Glomerular visceral epithelial cell (primary cell): ENCODE results near the gene P2RY8.
"Not testable (repeated sequence)": the region's sequence is repeated elsewhere in the genome, so short reads cannot be mapped to it uniquely, and the experiment has no call there.

Experiments
- DNase-seq: peaks from one replicate; pipeline ENCODE4 v3.0.0-alpha.2; 2016; ENCODE audit errors: extremely low spot score

Gene P2RY8

DNA sequence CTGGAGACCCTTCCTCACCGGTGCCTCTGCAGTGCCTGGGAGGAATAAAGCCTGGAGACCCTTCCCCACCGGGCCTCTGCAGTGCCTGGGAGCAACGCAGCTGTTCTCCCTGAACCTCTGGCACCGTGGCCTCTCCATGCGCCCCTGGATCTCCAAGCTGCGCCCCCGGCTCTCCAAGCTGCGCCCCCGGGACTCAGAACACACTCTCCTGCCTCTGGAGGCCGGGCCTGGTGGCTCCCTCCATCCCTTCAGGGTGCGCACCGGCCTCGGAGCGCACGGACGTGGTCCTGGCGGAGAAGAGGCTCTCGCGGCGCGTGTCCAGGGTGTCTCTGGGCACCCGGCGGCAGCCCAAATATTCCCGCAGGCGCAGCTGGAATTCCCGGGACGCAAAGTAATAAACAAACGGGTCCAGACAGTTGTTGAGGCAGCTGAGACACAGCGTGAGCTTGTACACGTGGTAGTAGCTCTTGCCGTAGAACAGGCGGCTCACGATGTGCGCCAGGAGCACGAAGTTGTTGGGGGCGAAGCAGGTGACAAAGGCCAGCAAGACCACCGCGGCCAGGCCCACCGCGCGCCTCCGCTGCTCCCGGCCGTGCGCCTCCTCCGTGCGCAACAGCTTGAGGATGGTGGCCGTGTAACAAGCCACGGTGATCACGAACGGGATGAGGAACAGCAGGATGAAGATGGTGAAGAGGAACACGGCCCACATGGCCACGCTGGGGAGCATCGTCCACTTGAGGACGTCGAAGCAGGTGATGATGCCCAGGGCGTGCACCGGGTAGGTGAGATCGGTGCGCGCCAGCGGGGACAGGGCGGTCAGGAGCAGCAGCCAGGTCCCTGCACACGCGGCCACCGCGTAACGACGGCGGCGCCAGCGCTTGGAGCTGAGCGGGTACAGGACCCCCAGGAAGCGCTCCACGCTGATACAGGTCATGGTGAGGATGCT lies 71.4 kb downstream of the P2RY8 start:
- no peak for DNase-seq

DNA sequence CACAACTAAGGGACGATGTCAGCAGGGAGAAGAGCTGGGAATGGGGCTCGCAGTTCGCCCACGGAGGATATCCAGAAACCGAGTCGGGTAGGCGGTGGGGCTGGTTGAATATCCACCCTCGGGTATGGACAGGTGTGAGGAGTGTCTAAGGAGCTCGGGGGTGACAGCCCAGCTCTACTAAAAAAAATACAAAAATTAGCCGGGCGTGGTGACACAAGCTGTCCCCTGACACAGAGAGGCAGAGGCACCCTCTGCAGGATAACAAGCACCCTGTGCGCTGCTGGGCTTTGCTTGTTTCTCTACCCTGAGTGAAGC lies 72.1 kb downstream of the P2RY8 start:
- DNase-seq: no peak

DNA sequence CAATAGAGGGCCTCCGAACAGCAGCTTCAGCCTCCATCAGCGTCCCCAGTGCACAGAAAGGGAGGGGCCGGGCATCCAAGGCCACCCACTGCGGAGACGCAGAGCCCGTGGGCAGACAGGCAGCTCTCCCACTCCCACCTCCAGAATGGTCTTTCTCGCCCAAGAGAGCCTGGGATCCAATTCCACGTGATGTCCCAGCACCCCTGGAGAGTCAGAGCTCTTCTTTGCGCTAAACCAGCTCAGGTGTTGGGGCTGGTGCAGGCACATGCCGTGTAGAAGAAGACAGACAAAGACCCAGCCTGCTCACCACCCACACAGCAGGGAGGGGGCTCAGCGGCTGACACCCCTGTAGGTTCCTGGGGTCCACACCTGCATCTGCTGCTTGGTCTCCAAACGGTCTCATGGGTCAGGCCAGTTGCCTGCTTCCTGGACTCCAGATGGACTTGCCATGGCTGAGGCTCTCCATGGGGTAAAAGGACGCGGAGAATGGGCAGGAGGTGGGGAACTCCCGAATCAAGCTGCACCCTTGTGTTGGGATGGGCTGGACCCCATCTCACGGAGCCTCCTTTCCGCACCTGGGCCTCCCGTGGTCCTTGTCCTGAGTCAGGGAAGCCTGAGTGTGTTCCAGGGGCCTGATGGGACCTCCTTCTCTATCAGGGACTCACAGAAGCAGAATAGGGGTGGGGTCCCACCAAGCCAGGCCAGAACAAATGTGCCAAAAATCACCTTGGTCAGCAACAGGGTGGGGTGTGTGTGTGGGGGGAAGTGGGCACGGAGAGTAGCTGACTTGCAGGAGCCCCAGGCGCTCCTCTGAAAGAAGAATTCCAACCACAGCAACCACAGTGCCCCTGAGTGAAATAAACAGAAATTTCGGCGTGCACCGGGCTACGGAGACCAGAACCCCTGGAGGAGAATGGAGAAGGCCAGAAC lies 72.7 kb downstream of the P2RY8 start:
- DNase-seq: no peak

DNA sequence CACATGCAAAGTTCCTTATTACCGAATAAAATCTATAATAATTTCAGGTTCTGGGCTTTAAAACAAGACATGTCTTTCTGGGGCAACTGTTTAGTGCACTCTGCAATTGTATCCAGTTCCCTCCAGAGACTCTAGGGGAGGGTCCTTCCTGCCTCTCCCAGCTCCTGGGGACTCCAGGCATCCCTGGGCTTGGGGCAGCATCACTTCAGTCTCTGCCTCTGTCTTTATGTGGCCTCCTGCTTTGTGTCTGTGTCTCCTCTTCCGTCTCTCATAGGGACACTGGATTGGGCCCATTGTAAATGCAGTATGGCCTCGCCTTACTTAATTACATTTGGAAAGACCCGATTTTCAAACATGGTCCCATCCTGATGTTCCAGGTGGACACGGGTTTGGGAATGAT lies 73.4 kb downstream of the P2RY8 start:
- no peak for DNase-seq

DNA sequence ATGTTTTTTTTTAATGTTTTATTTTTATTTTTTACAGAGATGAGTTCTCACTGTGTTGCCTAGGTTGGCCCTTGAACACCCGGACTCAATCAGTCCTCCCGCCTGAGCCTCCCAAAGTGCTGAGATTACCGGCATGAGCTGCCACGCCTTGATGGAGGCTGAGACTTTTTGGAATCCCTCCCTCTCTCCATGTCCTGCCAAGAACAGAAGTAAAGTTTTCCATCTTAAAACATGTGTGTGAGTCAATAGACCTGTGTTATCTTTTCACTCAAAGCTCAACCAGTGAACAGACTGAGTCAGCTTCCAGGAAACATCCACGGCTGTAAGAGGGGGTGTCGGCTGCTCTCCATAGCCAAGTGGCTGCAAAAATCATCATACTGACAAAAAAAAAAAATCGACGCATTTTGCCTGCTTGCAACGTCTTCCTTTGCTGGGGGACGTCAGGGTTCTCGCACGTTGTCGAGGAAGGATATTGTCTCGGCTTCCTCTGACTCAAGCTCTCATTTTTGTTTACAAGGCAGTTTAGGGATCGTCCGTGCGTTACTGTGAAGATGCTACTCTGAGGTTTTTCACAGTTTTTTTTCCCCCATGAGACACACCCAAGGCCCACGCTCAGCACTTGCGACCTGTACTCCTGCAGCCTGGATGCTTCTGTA lies 74.3 kb downstream of the P2RY8 start:
- DNase-seq: no peak

DNA sequence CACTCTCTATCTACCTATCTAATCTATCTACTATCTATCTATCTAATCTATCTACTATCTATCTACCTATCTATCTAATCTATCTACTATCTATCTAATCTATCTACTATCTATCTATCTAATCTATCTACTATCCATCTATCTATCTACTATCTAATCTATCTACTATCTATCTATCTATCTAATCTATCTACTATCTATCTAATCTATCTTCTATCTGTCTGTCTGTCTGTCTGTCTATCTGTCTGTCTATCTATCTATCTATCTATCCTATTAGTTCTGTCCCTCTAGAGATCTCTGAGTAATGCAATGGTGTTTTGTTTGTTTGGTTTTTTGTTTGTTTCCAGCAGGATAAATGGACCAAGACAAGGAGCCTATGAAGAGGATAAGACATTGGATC lies 74.9 kb downstream of the P2RY8 start:
- DNase-seq: no peak

DNA sequence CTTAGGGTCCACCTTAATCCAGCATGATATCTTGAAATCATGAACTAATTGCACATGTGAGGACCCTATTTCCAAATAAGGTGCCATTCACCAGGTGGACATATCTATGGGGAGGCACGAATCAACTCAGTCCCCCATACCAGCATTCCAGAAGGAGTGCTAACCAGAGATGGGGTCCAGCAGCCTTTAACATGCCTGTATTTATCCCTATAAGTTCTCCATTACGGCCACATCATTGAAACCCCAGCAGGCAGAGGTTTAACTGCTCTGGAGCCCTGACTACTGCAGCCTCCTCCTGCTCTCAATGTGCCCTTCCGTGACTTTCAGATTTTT lies 81.1 kb downstream of the P2RY8 start:
- DNase-seq: no peak

DNA sequence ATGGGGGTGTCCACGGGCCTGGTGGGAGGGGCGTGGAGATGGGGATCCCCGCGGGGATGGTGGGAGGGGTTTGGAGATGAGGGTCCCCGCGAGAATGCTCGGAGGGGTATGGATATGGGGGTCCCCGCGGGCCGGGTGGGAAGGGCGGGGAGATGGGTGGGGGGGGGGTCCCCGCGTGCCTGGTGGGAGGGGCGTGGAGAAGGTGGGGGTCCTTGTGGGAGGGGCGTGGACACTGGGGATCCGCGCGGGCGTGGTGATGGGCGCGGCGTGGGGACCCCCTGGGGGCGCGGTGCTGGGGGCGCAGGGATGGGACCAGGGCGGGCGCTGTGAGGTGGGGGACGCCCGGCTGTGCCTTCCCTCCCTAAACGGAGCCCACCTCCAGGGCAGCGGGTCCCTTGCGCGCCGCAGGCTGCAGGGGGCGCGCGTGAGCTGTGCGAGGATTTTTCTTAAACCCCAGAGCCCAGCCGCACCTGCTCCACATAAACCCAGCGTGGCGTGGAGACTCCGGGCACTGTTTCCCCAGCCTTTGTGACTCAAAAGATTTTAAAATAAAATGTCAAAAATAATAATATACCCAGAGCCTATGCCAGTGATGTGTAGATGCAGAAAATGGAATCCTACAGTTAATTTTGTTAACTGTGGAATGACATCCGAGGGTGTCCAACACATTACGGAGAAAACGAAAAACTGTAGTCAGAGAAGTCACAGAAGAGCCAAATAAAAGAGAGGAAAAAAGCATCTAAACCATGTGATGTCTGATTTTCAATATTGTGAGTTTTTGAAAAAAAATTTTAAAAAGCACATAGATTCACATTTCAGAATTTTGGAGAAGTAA lies 82.8 kb downstream of the P2RY8 start:
- peak; percentile 82 for DNase-seq

DNA sequence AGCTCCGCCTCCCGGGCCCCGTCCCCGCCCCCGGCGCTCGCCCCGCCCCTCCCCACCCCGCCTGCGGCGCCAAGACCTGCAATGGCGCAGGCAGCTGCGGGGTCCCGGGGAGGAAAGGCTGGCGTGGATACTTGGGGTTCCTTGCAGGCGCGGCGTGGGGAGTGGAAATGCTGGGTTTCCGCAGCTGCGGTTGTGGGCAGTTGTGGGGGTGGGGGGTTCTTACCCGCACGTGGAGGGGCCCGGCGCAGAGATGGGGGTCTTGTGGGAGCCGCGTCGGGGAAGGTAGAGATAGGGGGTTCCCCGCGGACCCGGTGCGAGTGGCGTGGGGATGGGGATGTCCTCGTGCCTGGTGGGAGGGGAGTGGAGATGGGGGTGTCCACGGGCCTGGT lies 83.6 kb downstream of the P2RY8 start:
- DNase-seq: no peak

DNA sequence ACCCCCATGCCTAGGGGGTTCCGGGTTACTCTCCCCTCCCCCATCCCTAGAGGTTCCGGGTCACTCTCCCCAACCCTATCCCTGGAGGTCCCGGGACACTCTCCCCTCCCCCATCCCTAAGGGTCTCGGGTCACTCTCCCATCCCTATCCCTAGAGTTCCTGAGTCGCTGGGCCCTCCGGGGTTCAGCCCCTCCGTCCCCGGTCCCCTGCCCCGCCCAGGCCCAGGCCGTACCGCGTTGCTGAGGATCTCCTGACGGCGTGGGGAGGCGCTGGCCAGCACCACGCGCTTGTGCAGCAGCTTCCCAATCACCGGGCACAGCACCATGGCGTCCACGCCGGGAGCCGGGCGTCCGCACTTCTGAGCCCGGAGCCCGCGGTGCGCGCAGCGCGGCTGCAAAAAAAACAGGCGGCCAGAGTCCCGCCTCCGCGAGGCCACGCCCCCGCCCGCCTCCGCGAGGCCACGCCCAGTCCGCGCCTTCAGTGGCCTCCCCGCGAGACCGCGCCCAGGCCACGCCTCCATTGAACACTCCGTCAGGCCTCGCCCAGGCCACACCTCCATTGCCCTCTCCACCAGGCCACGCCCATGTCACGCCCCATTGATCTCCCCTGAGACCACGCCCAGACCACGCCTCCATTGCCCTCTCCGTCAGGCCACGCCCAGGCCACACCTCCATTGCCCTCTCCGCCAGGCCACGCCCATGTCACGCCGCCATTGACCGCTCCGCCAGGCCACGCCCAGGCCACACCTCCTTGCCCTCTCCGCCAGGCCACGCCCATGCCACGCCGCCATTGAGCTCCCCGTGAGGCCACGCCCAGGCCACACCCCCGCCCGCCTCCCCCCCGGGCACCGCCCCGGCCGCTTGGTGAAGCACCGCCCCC lies 84.2 kb downstream of the P2RY8 start, which contains the start of gene ASMTL:
Gene ASMTL (minus strand): TSS at position 394 of the 879 bp plus-strand sequence. CDS start 69 bp downstream, at position 325.
- DNase-seq: peak; percentile 99

DNA sequence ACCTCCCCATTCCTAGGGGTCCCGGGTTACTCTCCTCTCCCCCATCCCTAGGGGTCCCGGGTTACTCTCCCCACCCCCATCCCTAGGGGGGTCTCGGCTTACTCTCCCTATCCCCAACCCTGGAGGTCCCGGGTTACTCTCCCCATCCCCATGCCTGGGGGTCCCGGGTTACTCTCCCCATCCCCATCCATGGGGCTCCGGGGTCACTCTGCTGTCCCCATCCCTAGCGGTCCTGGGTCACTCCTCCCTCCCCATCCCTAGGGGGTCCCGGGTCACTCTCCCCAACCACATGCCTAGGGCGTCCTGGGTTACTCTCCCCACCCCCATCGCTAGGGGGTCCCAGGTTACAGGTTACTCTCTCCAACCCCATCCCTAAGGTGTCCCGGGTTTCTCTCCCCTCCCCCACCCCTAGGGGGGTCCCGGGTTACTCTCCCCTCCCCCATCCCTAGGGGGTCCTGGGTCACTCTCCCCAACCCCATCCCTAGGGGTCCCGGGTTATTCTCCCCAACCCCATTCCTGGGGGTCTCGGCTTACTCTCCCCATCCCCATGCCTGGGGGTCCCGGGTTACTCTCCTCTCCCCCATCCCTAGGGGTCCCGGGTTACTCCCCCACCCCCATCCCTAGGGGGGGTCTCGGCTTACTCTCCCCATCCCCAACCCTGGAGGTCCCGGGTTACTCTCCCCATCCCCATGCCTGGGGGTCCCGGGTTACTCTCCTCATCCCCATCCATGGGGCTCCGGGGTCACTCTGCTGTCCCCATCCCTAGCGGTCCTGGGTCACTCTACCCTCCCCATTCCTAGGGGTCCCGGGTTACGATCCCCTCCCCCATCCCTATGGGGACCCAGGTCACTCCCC lies 85.1 kb downstream of the P2RY8 start:
- no peak for DNase-seq

DNA sequence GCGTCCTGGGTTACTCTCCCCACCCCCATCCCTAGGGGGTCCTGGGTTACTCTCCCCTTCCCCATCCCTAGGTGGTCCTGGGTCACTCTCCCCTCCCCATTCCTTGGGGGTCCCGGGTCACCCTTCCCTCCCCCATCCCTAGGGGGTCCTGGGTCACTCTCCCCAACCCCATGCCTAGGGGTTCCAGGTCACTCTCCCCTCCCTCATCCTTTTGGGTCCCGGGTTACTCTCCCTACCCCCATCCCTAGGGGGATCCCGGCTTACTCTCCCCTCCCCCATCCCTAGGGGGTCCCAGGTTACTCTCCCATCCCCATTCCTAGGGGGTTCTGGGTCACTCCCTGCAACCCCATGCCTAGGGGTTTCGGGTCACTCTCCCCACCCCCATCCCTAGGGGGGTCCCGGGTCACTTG lies 85.7 kb downstream of the P2RY8 start:
- no peak for DNase-seq

DNA sequence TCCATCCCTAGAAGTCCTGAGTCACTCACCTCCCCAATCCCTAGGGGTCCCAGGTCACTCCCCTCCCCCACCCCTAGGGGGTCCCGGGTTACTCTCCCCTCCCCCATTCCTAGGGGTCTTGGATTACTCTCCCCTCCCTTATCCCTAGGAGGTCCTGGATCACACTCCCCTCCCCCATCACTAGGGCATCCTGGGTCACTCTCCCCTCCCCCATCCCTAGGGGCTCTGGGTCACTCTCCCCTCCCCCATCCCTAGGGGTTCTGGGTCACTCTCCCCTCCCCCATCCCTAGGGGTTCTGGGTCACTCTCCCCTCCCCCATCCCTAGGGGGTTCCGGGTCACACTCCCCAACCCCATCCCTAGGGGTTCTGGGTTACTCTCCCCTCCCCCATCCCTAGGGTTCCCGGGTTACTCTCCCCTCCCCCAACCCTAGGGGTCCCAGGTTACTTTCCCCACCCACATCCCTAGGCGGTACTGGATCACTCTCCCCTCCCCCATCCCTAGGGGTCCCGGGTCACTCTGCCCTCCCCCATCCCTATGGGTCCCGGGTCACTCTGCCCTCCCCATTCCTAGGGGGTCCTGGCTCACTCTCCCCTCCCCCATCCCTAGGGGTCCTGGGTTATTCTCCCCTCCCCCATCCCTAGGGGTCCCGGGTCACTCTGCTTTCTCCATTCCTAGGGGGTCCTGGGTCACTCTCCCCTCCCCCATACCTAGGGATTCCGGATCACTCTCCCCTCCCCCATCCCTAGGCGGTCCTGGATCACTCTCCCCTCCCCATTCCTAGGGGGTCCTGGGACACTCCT lies 86.4 kb downstream of the P2RY8 start:
- no peak for DNase-seq

DNA sequence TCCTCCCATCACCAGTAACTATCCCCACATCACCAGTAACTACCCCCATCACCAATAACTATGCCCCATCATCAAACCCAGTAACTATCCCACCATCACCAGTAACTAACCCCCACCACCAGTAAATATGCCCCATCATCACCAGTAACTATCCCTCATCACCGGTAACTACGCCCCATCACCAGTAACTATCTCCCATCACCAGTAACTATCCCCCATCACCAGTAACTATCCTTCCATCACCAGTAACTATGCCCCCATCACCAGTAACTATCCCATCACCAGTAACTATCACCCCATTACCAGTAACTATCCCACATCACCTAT lies 87.2 kb downstream of the P2RY8 start:
- DNase-seq: no peak

DNA sequence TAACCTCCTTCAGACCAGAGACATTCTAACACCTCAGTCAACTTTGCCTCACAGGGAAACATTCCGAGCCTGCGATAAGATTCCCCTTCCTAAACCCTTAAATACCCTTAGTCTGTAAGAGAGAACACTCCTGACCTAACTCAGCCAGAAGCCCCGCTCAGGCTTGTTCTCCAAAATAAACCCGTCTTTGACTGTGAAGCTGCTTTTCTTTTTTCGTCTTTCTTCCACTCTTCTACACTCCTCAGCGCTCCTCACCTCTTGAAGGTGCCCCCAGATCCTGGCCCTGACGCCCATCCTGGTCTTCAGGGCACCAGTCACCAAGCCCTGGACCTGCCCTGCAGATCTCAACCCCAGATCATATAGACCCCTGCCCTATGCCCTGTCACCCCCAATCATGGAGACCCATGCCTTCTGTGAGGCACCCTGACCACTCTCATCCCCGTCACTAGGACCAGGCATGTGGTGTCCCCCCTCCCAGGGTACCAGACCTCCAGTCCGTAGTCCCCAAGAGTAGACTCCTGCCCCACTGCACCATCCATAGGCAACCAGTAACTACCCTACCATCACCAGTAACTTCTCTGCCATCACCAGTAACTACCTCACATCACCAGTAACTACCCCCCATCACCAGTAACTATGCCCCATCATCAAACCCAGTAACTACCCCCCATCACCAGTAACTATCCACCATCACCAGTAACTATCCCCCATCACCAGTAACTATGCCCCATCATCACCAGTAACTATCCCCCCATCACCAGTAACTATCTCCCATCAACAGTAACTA lies 87.8 kb downstream of the P2RY8 start:
- DNase-seq: no peak

DNA sequence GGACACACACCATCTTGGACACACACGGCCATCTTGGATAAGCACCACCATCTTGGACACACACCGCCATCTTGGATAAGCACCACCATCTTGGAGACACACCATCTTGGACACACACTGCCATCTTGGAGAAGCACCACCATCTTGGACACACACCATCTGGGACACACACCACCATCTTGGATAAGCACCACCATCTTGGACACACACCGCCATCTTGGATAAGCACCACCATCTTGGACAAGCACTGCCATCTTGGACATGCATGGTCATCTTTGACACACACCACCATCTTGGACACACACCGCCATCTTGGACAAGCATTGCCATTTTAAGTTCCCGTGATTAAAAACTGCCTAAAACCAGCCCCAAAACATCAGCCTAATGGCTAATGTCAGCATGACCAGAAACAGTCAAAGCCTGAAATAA lies 88.4 kb downstream of the P2RY8 start:
- not testable (repeated sequence) for DNase-seq

DNA sequence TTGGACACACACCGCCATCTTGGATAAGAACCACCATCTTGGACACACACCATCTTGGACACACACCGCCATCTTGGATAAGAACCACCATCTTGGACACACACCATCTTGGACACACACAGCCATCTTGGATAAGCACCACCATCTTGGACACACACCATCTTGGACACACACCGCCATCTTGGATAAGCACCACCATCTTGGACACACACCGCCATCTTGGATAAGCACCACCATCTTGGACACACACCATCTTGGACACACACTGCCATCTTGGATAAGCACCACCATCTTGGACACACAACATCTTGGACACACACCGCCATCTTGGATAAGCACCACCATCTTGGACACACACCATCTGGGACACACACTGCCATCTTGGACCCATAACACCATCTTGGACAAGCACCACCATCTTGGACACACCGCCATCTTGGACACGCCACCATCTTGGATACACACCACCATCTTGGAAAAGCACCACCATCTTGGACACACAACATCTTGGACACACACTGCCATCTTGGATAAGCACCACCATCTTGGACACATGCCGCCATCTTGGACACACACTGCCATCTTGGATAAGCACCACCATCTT lies 88.9 kb downstream of the P2RY8 start:
- not testable (repeated sequence) for DNase-seq
